HUES6 (cell line): ENCODE results near the gene PAQR9.
"Not testable (repeated sequence)": the region's sequence is repeated elsewhere in the genome, so short reads cannot be mapped to it uniquely, and the experiment has no call there.

ENCODE experiments used
- H3K27ac ChIP-seq: 2 replicates; pipeline ENCODE4 v1.7.0; 2013; ENCODE audit warnings: low read depth, mild to moderate bottlenecking, low read length, inconsistent platforms
- H3K27me3 ChIP-seq: 2 replicates; pipeline ENCODE4 v1.6.1; 2013; ENCODE audit warnings: low read length; ENCODE audit not compliant: control insufficient read depth, insufficient read depth
- H3K36me3 ChIP-seq: 2 replicates; pipeline ENCODE4 v1.6.1; 2013; ENCODE audit warnings: low read length; ENCODE audit not compliant: control insufficient read depth, insufficient read depth
- H3K4me1 ChIP-seq: 2 replicates; pipeline ENCODE4 v1.6.1; 2013; ENCODE audit warnings: low read length; ENCODE audit not compliant: control insufficient read depth, insufficient read depth
- H3K4me3 ChIP-seq: 2 replicates; pipeline ENCODE4 v1.5.1; 2013; ENCODE audit warnings: low read depth, low read length
- H3K9ac ChIP-seq: one replicate; pipeline ENCODE4 v1.6.1; 2013; ENCODE audit warnings: mild to moderate bottlenecking, low read length
- H3K9me3 ChIP-seq: 2 replicates; pipeline ENCODE4 v1.6.1; 2013; ENCODE audit warnings: low read depth, low read length; ENCODE audit not compliant: control insufficient read depth, insufficient read depth

PAQR9 gene

GRCh38 chr3:142998439-142998838 lies 35.0 kb upstream of the PAQR9 start:
- no peak overlapping the region for H3K27ac ChIP-seq
- peaks cover 9% of the 10 kb centered on the region for H3K4me1 ChIP-seq
- no peaks in the 10 kb centered on the region for H3K27me3 ChIP-seq
- H3K4me3 ChIP-seq = no peak overlapping the region
- H3K36me3 ChIP-seq = no peaks in the 10 kb centered on the region
- H3K9ac ChIP-seq = no peak overlapping the region
- H3K9me3 ChIP-seq = no peaks in the 10 kb centered on the region

GRCh38 chr3:142997330-142997729 lies 33.9 kb upstream of the PAQR9 start:
- Histone ChIP-seq H3K27me3 (no peaks in the 10 kb centered on the region), H3K9me3 (no peaks in the 10 kb centered on the region), H3K9ac (no peak overlapping the region), H3K4me3 (no peak overlapping the region), H3K27ac (no peak overlapping the region), H3K36me3 (no peaks in the 10 kb centered on the region), H3K4me1 (peaks cover 5% of the 10 kb centered on the region; the same call in 1 of the 2 replicates)

- no peaks in the 10 kb centered on the region for H3K27me3 ChIP-seq
- no peaks in the 10 kb centered on the region for H3K36me3 ChIP-seq
- H3K9ac ChIP-seq = no peak overlapping the region
- no peaks in the 10 kb centered on the region for H3K4me1 ChIP-seq
- H3K27ac ChIP-seq = no peak overlapping the region
- no peaks in the 10 kb centered on the region for H3K9me3 ChIP-seq
- no peak overlapping the region for H3K4me3 ChIP-seq
Measured at GRCh38 chr3:142993958-142994442, 30.5 kb upstream of the PAQR9 start.

DNA sequence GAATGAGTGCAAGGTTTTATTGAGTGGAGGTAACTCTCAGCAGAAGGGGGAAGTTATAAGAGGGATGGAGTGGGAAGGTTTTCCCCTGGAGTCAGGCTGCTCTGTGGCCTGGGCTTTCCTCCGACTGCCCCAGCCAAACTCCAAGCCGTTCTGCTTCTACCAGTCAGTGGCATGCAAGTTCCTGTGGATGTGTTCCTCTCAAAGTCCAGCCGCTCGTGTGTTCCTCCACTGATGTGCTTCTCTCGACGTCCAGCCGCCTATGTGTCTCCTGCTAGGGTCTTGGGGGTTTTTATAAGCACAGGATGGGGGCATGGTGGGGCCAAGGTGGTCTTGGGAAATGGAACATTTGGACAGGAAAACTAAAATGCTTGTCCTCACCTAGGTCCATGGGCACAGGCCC lies 28.8 kb upstream of the PAQR9 start:
- H3K36me3 ChIP-seq = no peaks in the 10 kb centered on the region
- no peak overlapping the region for H3K4me3 ChIP-seq
- no peaks in the 10 kb centered on the region for H3K27me3 ChIP-seq
- no peaks in the 10 kb centered on the region for H3K9me3 ChIP-seq
- H3K9ac ChIP-seq = no peak overlapping the region
- H3K4me1 ChIP-seq = peaks cover 6% of the 10 kb centered on the region; the same call in 1 of the 2 replicates
- no peak overlapping the region for H3K27ac ChIP-seq

GRCh38 chr3:142990721-142991120 lies 27.2 kb upstream of the PAQR9 start:
- Histone ChIP-seq H3K36me3 (no peaks in the 10 kb centered on the region), H3K4me1 (peaks cover 8% of the 10 kb centered on the region; the same call in 1 of the 2 replicates), H3K27me3 (no peaks in the 10 kb centered on the region), H3K27ac (no peak overlapping the region), H3K4me3 (no peak overlapping the region), H3K9ac (no peak overlapping the region), H3K9me3 (no peaks in the 10 kb centered on the region)

GRCh38 chr3:142988826-142989225 lies 25.4 kb upstream of the PAQR9 start:
- not testable (repeated sequence) for H3K9ac ChIP-seq, H3K4me3 ChIP-seq, H3K36me3 ChIP-seq, H3K9me3 ChIP-seq, H3K27ac ChIP-seq, H3K27me3 ChIP-seq, H3K4me1 ChIP-seq

DNA sequence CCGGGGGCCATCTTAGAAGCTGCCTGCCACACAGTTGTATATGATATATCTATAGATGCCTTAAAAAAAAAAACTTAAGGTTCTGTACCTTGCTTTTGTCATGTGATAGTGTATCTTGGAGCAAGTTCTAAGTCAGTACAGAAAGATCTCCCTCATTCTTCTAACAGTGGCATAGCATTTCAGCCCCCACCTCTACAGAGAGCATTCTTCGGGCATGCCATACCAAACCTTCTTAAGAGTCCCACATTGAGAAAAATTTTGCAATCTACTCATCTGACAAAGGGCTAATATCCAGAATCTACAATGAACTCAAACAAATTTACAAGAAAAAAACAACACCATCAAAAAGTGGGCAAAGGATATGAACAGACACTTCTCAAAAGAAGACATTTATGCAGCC lies 24.7 kb upstream of the PAQR9 start:
- H3K36me3 ChIP-seq, H3K27ac ChIP-seq, H3K9ac ChIP-seq, H3K4me1 ChIP-seq, H3K27me3 ChIP-seq, H3K9me3 ChIP-seq, H3K4me3 ChIP-seq: not testable (repeated sequence)

GRCh38 chr3:142987707-142988106 lies 24.2 kb upstream of the PAQR9 start:
- H3K27me3 ChIP-seq = no peaks in the 10 kb centered on the region
- no peaks in the 10 kb centered on the region for H3K36me3 ChIP-seq
- peaks cover 8% of the 10 kb centered on the region; the same call in 1 of the 2 replicates for H3K4me1 ChIP-seq
- no peak overlapping the region for H3K27ac ChIP-seq
- H3K9ac ChIP-seq = no peak overlapping the region
- H3K4me3 ChIP-seq = no peak overlapping the region
- no peaks in the 10 kb centered on the region for H3K9me3 ChIP-seq

DNA sequence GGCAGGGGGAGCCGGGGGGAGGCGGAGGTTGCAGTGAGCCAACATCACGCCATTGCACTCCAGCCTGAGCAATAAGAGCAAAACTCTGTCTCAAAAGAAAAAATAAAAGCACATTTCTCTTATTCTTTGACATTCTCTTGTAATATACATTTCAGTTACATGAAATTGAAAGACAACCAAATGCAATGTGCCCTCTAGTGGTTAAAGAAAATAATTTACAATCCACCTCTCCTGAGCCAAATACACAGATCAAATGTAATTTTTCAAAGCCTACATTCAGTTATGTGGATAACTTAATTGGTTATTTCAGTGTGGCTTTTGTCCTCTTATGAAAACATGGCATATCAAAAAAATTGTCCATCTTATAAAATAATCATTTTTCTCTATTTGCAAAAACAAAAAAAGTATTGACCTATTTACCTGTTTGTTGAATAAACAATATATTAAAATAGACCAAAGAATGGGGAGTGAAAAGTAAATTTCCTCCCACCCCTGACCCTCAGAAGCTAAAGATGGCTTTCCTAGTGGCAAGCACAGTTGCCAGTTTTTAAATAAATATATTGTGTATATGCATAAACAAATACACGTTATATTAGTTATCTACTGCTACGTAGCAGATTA lies 23.7 kb upstream of the PAQR9 start:
- H3K27me3 ChIP-seq = no peaks in the 10 kb centered on the region
- H3K27ac ChIP-seq = no peak overlapping the region
- H3K9ac ChIP-seq = no peak overlapping the region
- H3K9me3 ChIP-seq = no peaks in the 10 kb centered on the region
- H3K4me3 ChIP-seq = no peak overlapping the region
- peaks cover 12% of the 10 kb centered on the region; the same call in 1 of the 2 replicates for H3K4me1 ChIP-seq
- H3K36me3 ChIP-seq = no peaks in the 10 kb centered on the region

DNA sequence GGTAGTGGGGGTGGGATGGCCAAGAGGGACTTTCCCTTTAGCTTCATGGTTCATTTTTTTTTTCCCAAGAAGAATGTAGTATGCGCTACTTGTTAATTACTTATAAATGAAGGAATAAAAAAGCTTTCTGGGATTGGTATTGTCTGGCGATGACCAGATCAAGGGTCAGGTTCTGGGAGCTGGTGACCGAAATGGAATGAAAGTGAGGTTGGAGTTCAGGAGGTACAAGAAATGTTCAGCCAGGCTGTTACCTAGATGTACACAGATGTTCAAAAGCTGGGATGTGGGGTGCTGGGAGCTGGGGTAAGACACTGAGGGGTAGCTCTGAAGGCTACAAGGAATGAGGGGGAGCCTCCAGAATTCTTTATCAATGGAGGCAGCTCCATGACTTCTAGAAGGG lies 20.8 kb upstream of the PAQR9 start:
- Histone ChIP-seq H3K36me3 (no peaks in the 10 kb centered on the region), H3K27ac (no peak overlapping the region), H3K9me3 (no peaks in the 10 kb centered on the region), H3K9ac (no peak overlapping the region), H3K27me3 (no peaks in the 10 kb centered on the region), H3K4me3 (no peak overlapping the region), H3K4me1 (peaks cover 26% of the 10 kb centered on the region)

- no peaks in the 10 kb centered on the region for H3K27me3 ChIP-seq
- peaks cover 26% of the 10 kb centered on the region for H3K4me1 ChIP-seq
- H3K9ac ChIP-seq = no peak overlapping the region
- H3K36me3 ChIP-seq = no peaks in the 10 kb centered on the region
- no peaks in the 10 kb centered on the region for H3K9me3 ChIP-seq
- no peak overlapping the region for H3K4me3 ChIP-seq
- no peak overlapping the region for H3K27ac ChIP-seq
Measured at GRCh38 chr3:142983318-142983717, 19.8 kb upstream of the PAQR9 start.
